Parathyroid adenoma (tissue), 2 donors: ENCODE results near the gene MAPK11.

Experiments used
- H2AFZ ChIP-seq: fragments of 300-600 bp; sonication (generic); one replicate; pipeline ENCODE4 v1.7.0; 2017; ENCODE audit warnings: antibody characterized with exemption, mild to moderate bottlenecking
- H3K27ac ChIP-seq: fragments of 300-600 bp; sonication (generic); one replicate; pipeline ENCODE4 v1.7.0; 2017
- H3K27me3 ChIP-seq: fragments of 300-600 bp; sonication (generic); one replicate; pipeline ENCODE4 v1.7.0; 2017; ENCODE audit warnings: low read length; ENCODE audit not compliant: control insufficient read depth, insufficient read depth
- H3K36me3 ChIP-seq: fragments of 300-600 bp; sonication (generic); one replicate; pipeline ENCODE4 v1.7.0; 2017; ENCODE audit warnings: low read length; ENCODE audit not compliant: control insufficient read depth, insufficient read depth
- H3K4me1 ChIP-seq: fragments of 300-600 bp; sonication (generic); one replicate; pipeline ENCODE4 v1.7.0; 2017; ENCODE audit warnings: control low read depth
- H3K4me2 ChIP-seq: fragments of 300-600 bp; sonication (generic); one replicate; pipeline ENCODE4 v1.7.0; 2017; ENCODE audit warnings: low read length
- H3K4me3 ChIP-seq: fragments of 300-600 bp; sonication (generic); one replicate; pipeline ENCODE4 v1.7.0; 2017; ENCODE audit warnings: low read depth, low read length
- H3K79me2 ChIP-seq: fragments of 300-600 bp; sonication (generic); one replicate; pipeline ENCODE4 v1.7.0; 2017; ENCODE audit warnings: control low read depth
- H3K9ac ChIP-seq: fragments of 300-600 bp; sonication (generic); one replicate; pipeline ENCODE4 v1.7.0; 2017; ENCODE audit warnings: mild to moderate bottlenecking
- H3K9me3 ChIP-seq: fragments of 300-600 bp; sonication (generic); one replicate; pipeline ENCODE4 v1.7.0; 2017; ENCODE audit warnings: low read length; ENCODE audit not compliant: control insufficient read depth
- CTCF ChIP-seq: fragments of 300-600 bp; sonication (generic); IDR thresholded peaks from one replicate; pipeline ENCODE4 v1.7.0; 2017; ENCODE audit warnings: antibody characterized with exemption, mild to moderate bottlenecking
- donor health status: primary hyperparathyroidism.

The MAPK11 gene

GRCh38 chr22:50244420-50245213 lies 25.6 kb downstream of the MAPK11 start, which contains the start of gene TUBGCP6:
Gene TUBGCP6 (minus strand): TSS chr22:50245023. CDS start chr22:50244459, 564 bp downstream.
- H3K27me3 ChIP-seq, result no peaks in the 10 kb centered on the region
- no peaks in the 10 kb centered on the region for H3K9me3 ChIP-seq
- H3K79me2 ChIP-seq, result peaks cover 19% of the 10 kb centered on the region
- H3K9ac ChIP-seq, result peak within 1 kb of the TSS; percentile 43
- no peaks in the 10 kb centered on the region for H3K36me3 ChIP-seq
- H2AFZ ChIP-seq, result peak within 1 kb of the TSS; percentile 89
- no peak for TF ChIP-seq CTCF
- H3K4me3 ChIP-seq, result peak within 1 kb of the TSS; percentile 97
- H3K4me1 ChIP-seq, result peaks cover 2% of the 10 kb centered on the region
- H3K4me2 ChIP-seq, result peak within 1 kb of the TSS; percentile 95
- H3K27ac ChIP-seq, result peak within 1 kb of the TSS; percentile 79

GRCh38 chr22:50243685-50244419 lies 26.3 kb downstream of the MAPK11 start:
- Histone ChIP-seq H3K36me3 (no peaks in the 10 kb centered on the region), H3K9me3 (no peaks in the 10 kb centered on the region), H3K27me3 (no peaks in the 10 kb centered on the region), H3K4me1 (peaks cover 2% of the 10 kb centered on the region), H2AFZ (peak overlapping the region; percentile 89), H3K4me3 (peak overlapping the region; percentile 97), H3K79me2 (peaks cover 24% of the 10 kb centered on the region), H3K4me2 (peak overlapping the region; percentile 95), H3K9ac (peak overlapping the region; percentile 28), H3K27ac (no peak overlapping the region)
- no peak for TF ChIP-seq CTCF

GRCh38 chr22:50242406-50242949 lies 27.7 kb downstream of the MAPK11 start:
- Histone ChIP-seq H3K9me3 (no peaks in the 10 kb centered on the region), H3K4me2 (no peak overlapping the region), H3K27ac (no peak overlapping the region), H3K9ac (no peak overlapping the region), H3K4me1 (peaks cover 2% of the 10 kb centered on the region), H3K27me3 (no peaks in the 10 kb centered on the region), H3K79me2 (peaks cover 27% of the 10 kb centered on the region), H3K4me3 (no peak overlapping the region), H2AFZ (no peak overlapping the region), H3K36me3 (no peaks in the 10 kb centered on the region)
- no peak for TF ChIP-seq CTCF

GRCh38 chr22:50238755-50239154 lies 31.4 kb downstream of the MAPK11 start:
- no peak overlapping the region for H3K4me3 ChIP-seq
- no peaks in the 10 kb centered on the region for H3K36me3 ChIP-seq
- no peak overlapping the region for H3K9ac ChIP-seq
- TF ChIP-seq CTCF, result no peak
- peaks cover 1% of the 10 kb centered on the region for H3K4me1 ChIP-seq
- no peak overlapping the region for H3K27ac ChIP-seq
- no peak overlapping the region for H3K4me2 ChIP-seq
- H3K9me3 ChIP-seq, result no peaks in the 10 kb centered on the region
- no peaks in the 10 kb centered on the region for H3K27me3 ChIP-seq
- H3K79me2 ChIP-seq, result peaks cover 31% of the 10 kb centered on the region
- no peak overlapping the region for H2AFZ ChIP-seq
